Naive B cell (primary cell): Measurements from ENCODE around the gene MB. TPM values are rescaled to one million over a fixed set of nuclear protein-coding genes. Genes with fewer than 3 reads are reported as not detected.
"Not testable (repeated sequence)": the region's sequence is repeated elsewhere in the genome, so short reads cannot be mapped to it uniquely, and the experiment has no call there.

ENCODE experiments used
- ATAC-seq, 2 donors: fragments of 150-1000 bp; cut with Tn5 transposase; 2 replicates each; pipeline ENCODE4 v1.10.0; 2021; ENCODE audit warnings: low read depth in 2 of 2, mild to moderate bottlenecking in 2 of 2, moderate library complexity in 2 of 2
- DNase-seq: peaks from one replicate; pipeline ENCODE4 v3.0.0; 2022
- H3K27ac Mint-ChIP-seq, 6 donors: one replicate each; pipeline ENCODE4 v1.8.0; 2020 to 2022; ENCODE audit warnings: mild to moderate bottlenecking in 6 of 6, mixed read lengths in 6 of 6, moderate library complexity in 5 of 6, inconsistent platforms in 2 of 6
- H3K27me3 Mint-ChIP-seq, 3 donors: one replicate each; pipeline ENCODE4 v1.8.0; 2021 to 2022; ENCODE audit warnings: mixed read lengths in 3 of 3, mild to moderate bottlenecking in 1 of 3
- H3K36me3 Mint-ChIP-seq, 2 donors: one replicate each; pipeline ENCODE4 v1.8.0; 2020 to 2022; ENCODE audit warnings: mixed read lengths in 2 of 2, inconsistent platforms in 1 of 2, mild to moderate bottlenecking in 1 of 2
- H3K4me1 Mint-ChIP-seq, 3 donors: one replicate each; pipeline ENCODE4 v1.8.0; 2020 to 2022; ENCODE audit warnings: mixed read lengths in 3 of 3, inconsistent platforms in 1 of 3, mild to moderate bottlenecking in 1 of 3, moderate library complexity in 1 of 3
- H3K4me3 Mint-ChIP-seq, 8 donors: one replicate each; pipeline ENCODE4 v1.8.0; 2020 to 2022; ENCODE audit warnings: mild to moderate bottlenecking in 8 of 8, mixed read lengths in 8 of 8, moderate library complexity in 8 of 8, inconsistent platforms in 2 of 8
- H3K9me3 Mint-ChIP-seq, 7 donors: one replicate each; pipeline ENCODE4 v1.8.0; 2020 to 2022; ENCODE audit warnings: mixed read lengths in 7 of 7, mild to moderate bottlenecking in 5 of 7, inconsistent platforms in 2 of 7, moderate library complexity in 1 of 7
- polyA plus RNA-seq, 6 donors: library from polyadenylated mRNA; unstranded; fragments of 300-500 nt; fragmentation: Illumina TruSeq; gene quantifications; one replicate each; pipeline ENCODE4 v1.2.3, GENCODE V29; 2021; ENCODE audit warnings: low read depth in 6 of 6

MB gene
- polyA plus RNA-seq, 6 donors from 2014 or later = not detected

DNA sequence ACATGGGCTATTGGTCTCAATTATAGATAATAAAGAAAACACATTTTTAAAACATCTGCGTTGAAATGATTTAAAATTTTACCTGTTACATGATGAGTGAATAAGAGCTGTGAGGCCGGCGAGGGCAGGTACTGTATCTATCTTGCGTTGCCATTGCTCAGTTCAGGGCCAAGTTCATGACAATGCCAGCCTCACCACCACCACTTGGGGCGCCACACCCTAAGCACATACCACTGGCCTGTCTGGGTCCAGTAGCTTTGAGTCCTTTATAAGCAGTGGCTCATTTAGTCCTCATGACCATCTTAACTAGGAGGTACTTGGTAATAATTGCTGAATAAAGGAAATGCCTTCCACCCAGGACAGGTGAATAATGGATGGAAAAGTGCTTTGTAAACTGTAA is 14.5 kb upstream of the MB start:
- Mint-ChIP-seq H3K4me1 (peaks cover 18 to 20% (median 18%) of the 10 kb centered on the region in 3 donors), H3K9me3 (peaks cover 0 to 4% (median 0%) of the 10 kb centered on the region in 7 donors), H3K36me3 (peaks cover 0 to 8% of the 10 kb centered on the region in 2 donors), H3K27me3 (peaks cover 23 to 47% (median 34%) of the 10 kb centered on the region in 3 donors), H3K27ac (no peak overlapping the region), H3K4me3 (no peak overlapping the region)
- DNase-seq (no peak), ATAC-seq (peak; percentile 40 to 44)

DNA sequence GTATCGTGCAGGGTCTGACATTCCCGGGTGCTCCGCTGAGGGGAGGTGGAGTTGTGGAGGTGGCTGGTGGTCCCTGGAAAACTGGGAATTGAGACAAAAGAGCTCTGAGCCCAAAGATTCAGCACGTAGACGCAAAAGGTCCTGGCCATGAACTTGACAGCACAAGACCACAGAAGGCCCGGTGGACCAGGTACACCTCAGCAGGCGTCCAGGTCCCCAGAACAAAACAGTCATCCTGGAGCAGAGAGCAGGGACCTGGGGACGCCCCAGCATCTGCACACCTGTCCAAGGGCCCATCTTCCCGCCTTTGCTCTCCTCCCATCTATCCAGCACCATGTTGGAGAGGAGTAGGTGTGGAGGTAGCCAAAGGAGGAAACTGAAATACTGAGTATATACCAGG is 13.8 kb upstream of the MB start:
- no peak for ATAC-seq
- H3K27me3 Mint-ChIP-seq = peaks cover 30 to 54% (median 41%) of the 10 kb centered on the region in 3 donors
- H3K27ac Mint-ChIP-seq = no peak overlapping the region
- H3K4me3 Mint-ChIP-seq = no peak overlapping the region
- peaks cover 0 to 8% of the 10 kb centered on the region in 2 donors for H3K36me3 Mint-ChIP-seq
- no peak for DNase-seq
- peaks cover 18 to 23% (median 18%) of the 10 kb centered on the region in 3 donors for H3K4me1 Mint-ChIP-seq
- peaks cover 0 to 4% (median 0%) of the 10 kb centered on the region in 7 donors for H3K9me3 Mint-ChIP-seq

DNA sequence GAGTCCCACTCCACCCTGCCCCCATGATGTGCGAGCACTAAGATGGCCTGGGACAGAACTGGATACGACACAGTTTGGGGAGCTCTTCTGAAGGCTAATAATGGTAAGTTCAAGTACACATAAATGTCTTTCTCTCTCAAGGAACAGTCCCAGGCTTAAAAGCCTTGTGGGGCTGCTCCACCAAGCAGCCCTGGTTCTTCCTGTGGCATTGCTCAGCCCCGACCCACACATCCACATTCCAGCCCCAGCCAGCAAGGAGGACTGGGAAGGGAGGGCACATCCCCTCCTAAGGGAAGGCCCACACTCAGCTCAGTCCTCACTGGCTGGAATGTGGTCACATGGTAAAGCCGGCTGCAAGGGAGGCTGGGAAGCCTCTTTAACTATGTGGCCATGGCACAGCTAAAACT is 13.3 kb upstream of the MB start:
- ATAC-seq (no peak), DNase-seq (no peak)
- H3K4me1 Mint-ChIP-seq = peaks cover 18 to 23% (median 18%) of the 10 kb centered on the region in 3 donors
- H3K36me3 Mint-ChIP-seq = peaks cover 0 to 8% of the 10 kb centered on the region in 2 donors
- H3K27me3 Mint-ChIP-seq = peaks cover 35 to 59% (median 46%) of the 10 kb centered on the region in 3 donors
- H3K4me3 Mint-ChIP-seq = no peak overlapping the region
- no peak overlapping the region for H3K27ac Mint-ChIP-seq
- peaks cover 0 to 4% (median 0%) of the 10 kb centered on the region in 7 donors for H3K9me3 Mint-ChIP-seq

DNA sequence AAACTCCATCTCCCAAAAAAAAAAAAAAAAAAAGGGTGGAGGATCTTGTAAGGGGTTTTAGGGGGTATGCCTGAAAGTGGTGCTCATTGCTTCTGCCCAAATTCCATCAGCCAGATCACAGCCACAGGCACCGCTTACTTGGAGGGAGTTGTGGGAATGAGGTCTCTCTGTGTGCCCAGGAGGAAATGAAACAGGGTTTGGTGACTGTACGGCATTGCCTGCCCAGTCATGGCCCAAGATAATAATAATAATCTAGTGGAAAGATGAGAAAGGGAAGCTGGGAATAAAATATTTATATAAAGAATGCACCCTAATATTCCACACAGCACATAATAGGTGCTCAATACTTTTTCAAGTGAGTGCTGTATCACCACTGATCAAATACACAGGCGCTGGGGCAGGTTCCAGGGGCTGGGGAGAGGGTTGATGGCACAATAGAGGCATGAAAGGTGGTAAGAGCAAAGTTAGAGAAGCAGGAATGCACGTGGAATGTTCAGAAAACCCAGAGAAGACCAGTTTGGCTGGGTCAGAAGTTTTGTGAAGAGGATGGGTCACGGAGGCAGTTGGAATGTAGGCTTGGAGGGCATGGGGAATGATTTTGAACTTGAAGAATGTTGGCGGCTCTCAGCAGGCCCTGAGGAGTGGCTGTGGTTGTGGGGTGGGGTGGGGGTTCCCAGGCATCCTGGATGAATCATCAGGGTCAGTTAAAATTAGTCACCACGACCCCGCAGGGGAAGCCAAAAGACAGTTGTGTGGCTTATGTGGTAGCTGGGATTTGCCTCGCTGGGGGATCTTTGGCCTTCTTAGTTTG is 12.5 kb upstream of the MB start:
- Mint-ChIP-seq H3K9me3 (peaks cover 0 to 4% (median 0%) of the 10 kb centered on the region in 7 donors), H3K4me1 (peaks cover 18 to 23% (median 18%) of the 10 kb centered on the region in 3 donors), H3K36me3 (peaks cover 0 to 8% of the 10 kb centered on the region in 2 donors), H3K4me3 (no peak overlapping the region), H3K27ac (no peak overlapping the region), H3K27me3 (peaks cover 41 to 67% (median 54%) of the 10 kb centered on the region in 3 donors)
- DNase-seq (no peak), ATAC-seq (no peak)

DNA sequence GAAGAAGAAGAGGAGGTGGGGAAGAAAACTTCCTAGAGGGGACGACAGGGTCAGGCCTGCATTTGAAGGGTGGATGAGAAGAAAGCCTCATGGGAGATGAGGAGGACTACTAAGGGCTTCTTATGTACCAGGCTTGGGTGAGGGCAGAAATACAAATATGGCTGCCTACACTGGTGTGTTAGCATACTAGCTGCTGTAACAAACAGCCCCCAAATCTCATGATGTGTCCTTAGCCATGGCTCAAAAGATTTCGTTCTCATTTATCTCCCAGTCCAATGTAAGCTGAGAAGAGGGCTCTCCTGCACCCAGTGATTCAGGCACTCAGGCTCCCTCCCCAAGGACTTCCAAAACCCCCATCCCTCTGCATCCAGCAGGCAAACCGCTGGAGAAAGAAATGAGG is 11.6 kb upstream of the MB start:
- H3K36me3 Mint-ChIP-seq = peaks cover 0 to 8% of the 10 kb centered on the region in 2 donors
- H3K27me3 Mint-ChIP-seq = peaks cover 42 to 74% (median 62%) of the 10 kb centered on the region in 3 donors
- H3K9me3 Mint-ChIP-seq = peaks cover 0 to 4% (median 0%) of the 10 kb centered on the region in 7 donors
- no peak overlapping the region for H3K27ac Mint-ChIP-seq
- ATAC-seq = no peak
- H3K4me1 Mint-ChIP-seq = peaks cover 18 to 23% (median 21%) of the 10 kb centered on the region in 3 donors
- DNase-seq = no peak
- H3K4me3 Mint-ChIP-seq = no peak overlapping the region

DNA sequence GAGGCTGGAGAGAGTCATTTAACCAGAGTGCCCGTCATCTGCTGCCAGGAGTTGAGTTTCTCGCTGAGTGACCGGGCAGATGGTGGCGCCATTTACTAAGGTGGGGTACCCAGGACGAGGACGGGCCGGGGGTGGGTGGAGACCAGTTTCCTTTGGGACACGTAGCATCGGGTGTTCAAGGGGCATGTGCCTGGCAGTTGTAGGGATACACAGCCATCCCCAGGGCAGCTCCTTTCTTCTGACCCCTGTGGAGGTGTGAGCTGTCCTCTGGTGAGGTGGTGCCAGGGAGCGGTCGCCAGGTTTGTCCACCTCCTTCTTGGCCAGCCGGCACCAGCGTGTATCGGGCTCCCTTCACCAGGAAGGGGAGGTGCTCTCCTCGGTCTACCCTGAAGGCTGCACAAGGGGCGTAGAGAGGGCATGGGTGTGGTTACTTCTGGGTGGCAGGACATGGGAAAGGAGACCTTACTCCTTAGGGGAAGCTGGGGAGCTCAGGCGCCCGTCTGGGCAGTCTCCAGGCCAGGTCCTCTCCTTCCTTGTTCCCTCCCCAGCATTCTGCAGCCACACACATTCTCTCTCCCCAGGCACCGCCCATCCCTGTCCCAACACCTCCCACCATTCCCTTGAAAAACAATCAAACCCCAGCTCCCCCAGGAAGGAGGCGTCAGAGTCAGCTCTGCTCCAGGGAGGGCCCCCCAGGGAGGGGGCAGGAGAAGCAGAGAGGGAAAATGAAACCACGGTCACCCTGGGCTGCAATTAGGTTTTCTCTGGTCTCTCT is 10.3 kb upstream of the MB start:
- Mint-ChIP-seq H3K36me3 (peaks cover 0 to 8% of the 10 kb centered on the region in 2 donors), H3K4me3 (peak overlapping the region in 4 of 8 donors; percentile 16 to 84 (median 58)), H3K9me3 (peaks cover 0 to 4% (median 0%) of the 10 kb centered on the region in 7 donors), H3K27me3 (peaks cover 36 to 73% (median 71%) of the 10 kb centered on the region in 3 donors), H3K4me1 (peaks cover 18 to 28% (median 25%) of the 10 kb centered on the region in 3 donors), H3K27ac (peak overlapping the region in 2 of 6 donors; percentile 70 to 85)
- ATAC-seq = no peak
- DNase-seq = no peak

DNA sequence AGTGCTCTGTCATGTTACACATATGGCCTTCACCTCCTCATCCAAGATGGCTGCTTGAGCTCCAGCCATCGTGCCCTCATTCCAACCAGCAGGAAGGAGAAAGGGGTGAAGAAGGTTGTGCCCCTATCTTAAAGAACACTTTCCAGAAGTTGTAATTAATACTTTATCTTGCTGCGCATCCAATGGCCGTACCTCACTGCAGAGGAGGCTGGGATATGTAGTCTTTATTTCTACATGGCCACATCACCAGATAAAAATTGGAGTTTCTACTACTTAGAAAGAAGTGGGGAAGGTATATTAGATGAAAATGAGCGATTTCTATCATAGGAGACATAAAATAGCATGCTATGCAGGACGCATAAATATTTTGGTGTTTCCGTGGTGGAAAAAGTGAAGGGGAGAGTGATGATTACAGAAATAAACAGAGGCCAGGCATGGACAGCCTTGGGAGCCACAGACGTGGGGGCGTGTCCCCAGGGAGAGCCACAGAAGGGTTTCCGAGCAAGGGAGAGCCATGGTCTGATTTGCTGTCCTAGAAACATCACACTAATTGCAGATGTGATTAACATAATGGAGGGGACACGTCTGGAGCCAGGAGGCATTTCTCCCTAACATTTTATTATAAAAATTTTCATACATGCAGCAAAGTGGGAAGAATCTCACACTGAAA is 8.8 kb upstream of the MB start:
- Mint-ChIP-seq H3K36me3 (peaks cover 0 to 8% of the 10 kb centered on the region in 2 donors), H3K27ac (no peak overlapping the region), H3K4me1 (peaks cover 18 to 28% (median 25%) of the 10 kb centered on the region in 3 donors), H3K4me3 (no peak overlapping the region), H3K27me3 (peaks cover 36 to 73% (median 71%) of the 10 kb centered on the region in 3 donors), H3K9me3 (peaks cover 0 to 4% (median 0%) of the 10 kb centered on the region in 7 donors)
- ATAC-seq (no peak), DNase-seq (no peak)

DNA sequence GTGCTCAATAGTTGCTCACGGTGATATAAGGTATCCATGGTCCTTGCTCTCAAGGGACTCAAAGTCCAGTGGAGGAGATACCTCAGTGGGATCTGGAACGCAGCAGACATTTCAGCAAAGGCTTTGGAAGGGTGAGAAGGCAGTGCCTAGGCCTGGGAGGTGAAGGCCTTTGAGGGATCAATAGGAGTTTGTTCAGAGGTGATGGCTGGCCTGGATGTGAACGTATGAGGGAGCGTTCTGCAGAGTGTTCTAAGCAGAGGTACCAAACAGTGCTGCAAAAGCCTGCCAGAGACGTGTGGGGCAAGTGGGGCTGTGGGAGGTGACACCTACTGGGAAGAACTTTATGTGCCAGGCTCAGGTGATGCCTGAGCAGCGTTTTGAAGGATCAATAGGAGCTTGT is 7.4 kb upstream of the MB start:
- no peak for ATAC-seq
- no peak for DNase-seq
- H3K36me3 Mint-ChIP-seq = peaks cover 0 to 2% of the 10 kb centered on the region in 2 donors
- H3K27ac Mint-ChIP-seq = no peak overlapping the region
- no peak overlapping the region for H3K4me3 Mint-ChIP-seq
- peaks cover 32 to 61% (median 61%) of the 10 kb centered on the region in 3 donors for H3K27me3 Mint-ChIP-seq
- H3K9me3 Mint-ChIP-seq = peaks cover 0 to 4% (median 0%) of the 10 kb centered on the region in 7 donors
- H3K4me1 Mint-ChIP-seq = peaks cover 13 to 23% (median 21%) of the 10 kb centered on the region in 3 donors

DNA sequence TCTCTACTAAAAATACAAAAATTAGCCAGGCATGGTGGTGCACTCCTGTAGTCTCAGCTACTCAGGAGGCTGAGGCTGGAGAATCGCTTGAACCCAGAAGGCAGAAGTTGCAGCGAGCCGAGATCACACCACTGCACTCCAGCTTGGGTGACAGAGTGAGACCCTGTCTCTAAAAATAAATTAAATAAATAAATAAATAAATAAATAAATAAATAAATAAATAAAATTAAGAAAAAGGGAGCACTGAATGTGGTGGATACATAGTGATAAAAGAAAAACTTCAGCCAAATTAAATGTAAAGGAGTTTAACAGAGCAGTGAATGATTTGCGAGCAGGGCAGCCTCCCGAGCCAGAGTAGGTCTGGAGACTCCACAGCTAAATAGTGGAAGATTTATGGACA is 6.8 kb upstream of the MB start:
- not testable (repeated sequence) for DNase-seq, ATAC-seq, H3K36me3 Mint-ChIP-seq, H3K27ac Mint-ChIP-seq, H3K9me3 Mint-ChIP-seq, H3K4me3 Mint-ChIP-seq
- H3K4me1 Mint-ChIP-seq = peaks cover 10 to 21% (median 18%) of the 10 kb centered on the region in 3 donors
- peaks cover 28 to 58% (median 58%) of the 10 kb centered on the region in 3 donors for H3K27me3 Mint-ChIP-seq

DNA sequence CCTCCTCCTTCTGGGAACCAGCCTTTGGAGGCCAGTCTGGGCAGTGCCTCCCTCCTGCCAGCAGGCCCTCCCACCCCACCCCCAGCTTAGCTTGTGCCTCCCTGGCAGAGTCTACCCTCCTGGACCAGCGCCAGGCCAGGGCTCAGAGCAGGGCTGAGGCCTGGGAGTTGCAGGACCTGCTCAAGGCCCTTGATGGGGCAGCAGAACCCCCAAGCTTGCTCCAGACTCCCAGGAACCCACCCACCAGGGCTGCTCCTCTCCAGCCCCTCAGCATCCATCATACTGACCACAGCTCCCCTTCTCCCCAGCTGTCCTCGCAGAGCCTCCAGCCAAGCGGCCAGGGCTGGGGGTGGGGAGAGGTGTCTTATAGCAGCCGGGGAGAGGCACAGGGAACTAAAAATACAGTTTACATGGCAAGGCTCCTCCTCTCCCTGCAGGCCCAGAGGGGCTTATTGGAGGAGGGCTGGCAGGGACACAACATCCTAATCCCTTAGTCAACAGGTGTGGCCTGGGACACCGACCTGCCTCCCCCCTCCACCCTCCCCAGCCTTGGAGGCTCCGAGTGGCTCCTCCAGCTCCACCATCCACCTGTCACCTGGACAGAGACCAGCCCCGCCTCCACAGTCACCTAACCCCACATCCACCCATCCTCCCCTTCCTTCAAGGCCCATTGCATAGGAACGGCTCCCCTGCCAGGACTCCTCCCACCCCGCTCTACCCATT is 5.2 kb upstream of the MB start:
- peaks cover 28 to 45% (median 45%) of the 10 kb centered on the region in 3 donors for H3K27me3 Mint-ChIP-seq
- ATAC-seq = no peak
- H3K9me3 Mint-ChIP-seq = peaks cover 0 to 2% (median 0%) of the 10 kb centered on the region in 7 donors
- no peak for DNase-seq
- H3K4me1 Mint-ChIP-seq = peaks cover 4 to 16% (median 11%) of the 10 kb centered on the region in 3 donors
- no peak overlapping the region for H3K4me3 Mint-ChIP-seq
- no peak overlapping the region for H3K27ac Mint-ChIP-seq
- no peaks in the 10 kb centered on the region for H3K36me3 Mint-ChIP-seq

DNA sequence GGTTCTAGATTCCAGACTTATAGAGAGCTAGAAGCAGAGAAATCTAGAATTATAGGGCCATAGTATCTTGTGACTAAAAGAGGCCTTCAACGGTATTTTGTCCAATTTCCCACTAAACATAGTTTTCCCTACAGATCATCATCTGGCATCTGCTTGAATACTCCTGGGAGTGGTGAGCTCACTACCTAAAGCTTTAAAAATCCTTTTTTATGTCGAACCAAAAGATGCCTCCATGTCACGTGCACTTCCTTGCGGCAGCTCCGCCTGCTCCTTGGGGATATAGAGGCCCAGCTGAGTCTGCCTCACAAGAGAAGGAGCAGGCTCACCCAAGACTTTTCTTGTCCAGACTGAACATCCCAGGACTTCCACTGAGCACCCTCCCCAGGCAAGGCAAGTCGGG is 4.3 kb upstream of the MB start:
- H3K27me3 Mint-ChIP-seq = peaks cover 24 to 36% (median 36%) of the 10 kb centered on the region in 3 donors
- DNase-seq (no peak), ATAC-seq (no peak)
- H3K36me3 Mint-ChIP-seq = no peaks in the 10 kb centered on the region
- H3K4me3 Mint-ChIP-seq = no peak overlapping the region
- no peak overlapping the region for H3K27ac Mint-ChIP-seq
- H3K9me3 Mint-ChIP-seq = peaks cover 0 to 2% (median 0%) of the 10 kb centered on the region in 7 donors
- peaks cover 0 to 7% (median 7%) of the 10 kb centered on the region in 3 donors for H3K4me1 Mint-ChIP-seq

DNA sequence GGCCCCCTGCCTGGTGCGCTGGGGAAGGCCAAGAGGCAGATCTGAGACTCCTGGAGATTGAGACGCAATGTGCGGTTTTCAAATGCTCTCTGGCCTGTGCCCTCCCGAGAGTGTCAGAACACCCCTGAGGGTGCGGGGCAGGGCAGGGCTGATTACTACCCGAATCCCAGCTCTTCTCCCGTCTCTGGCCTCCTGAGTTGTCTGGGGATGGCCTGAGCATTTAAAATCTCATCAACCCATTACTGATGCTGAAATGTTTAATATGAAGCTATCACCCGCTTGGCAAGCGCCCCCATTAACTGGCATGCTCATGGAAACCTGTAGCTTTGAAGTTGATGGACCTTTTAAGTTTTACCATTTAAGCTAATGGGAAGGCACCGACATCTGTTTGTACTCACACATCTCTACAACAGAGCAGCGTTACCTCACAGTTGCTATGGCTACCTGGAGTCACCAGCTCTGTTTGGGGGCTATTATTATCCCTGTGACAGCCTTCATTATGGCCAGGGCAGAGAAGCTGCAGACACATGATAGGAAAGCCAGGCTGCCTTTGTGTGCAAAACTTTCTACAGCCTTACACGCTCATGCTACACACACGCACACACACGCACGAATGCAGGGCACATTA is 3.6 kb upstream of the MB start:
- Mint-ChIP-seq H3K36me3 (no peaks in the 10 kb centered on the region), H3K9me3 (peaks cover 0 to 2% (median 0%) of the 10 kb centered on the region in 7 donors)
- no peak for ATAC-seq

More for the DNA sequence above, 3.6 kb upstream of the MB start:
- Mint-ChIP-seq H3K27ac (no peak overlapping the region), H3K4me3 (no peak overlapping the region), H3K4me1 (peaks cover 2 to 7% (median 5%) of the 10 kb centered on the region in 3 donors), H3K27me3 (peaks cover 17 to 32% (median 29%) of the 10 kb centered on the region in 3 donors)
- DNase-seq = no peak
